H1 (cell line): ENCODE measurements around the gene E2F3. TPM values are rescaled to one million over a fixed set of nuclear protein-coding genes. Genes with fewer than 3 reads are reported as not detected.

ENCODE experiments used
- CTCF ChIA-PET: fragments of 300-600 bp; sonication (Branson Sonifier 250); formaldehyde crosslinking; loops from one replicate; lab custom pipeline; 2021; ENCODE audit not compliant: partially characterized antibody; lab: Charles Lee
- POLR2A ChIA-PET: fragments of 300-600 bp; sonication (Branson Sonifier 250); formaldehyde crosslinking; loops from one replicate; lab custom pipeline; 2021; ENCODE audit warnings: inconsistent platforms; ENCODE audit not compliant: partially characterized antibody; lab: Charles Lee
- DNase-seq, 2 experiments: peaks; one replicate each; pipeline versions ENCODE4 v3.0.0 to v3.0.0-alpha.2; 2010 to 2022; ENCODE audit warnings: low spot score in 2 of 2, low read depth in 1 of 2, mixed read lengths in 1 of 2
- FAIRE-seq: peaks from 2 replicates; lab custom pipeline; 2011; peaks lifted over from hg19 to GRCh38; lab: Jason Lieb, UNC
- H2AFZ ChIP-seq: 2 replicates; pipeline ENCODE4 v1.8.1; 2012; ENCODE audit warnings: low read length, inconsistent platforms
- H2AK5ac ChIP-seq: 2 replicates; pipeline ENCODE4 v1.6.1; 2013; ENCODE audit warnings: low read depth, low read length
- H2BK120ac ChIP-seq: replicated peaks from 2 replicates; pipeline ENCODE3; 2013; ENCODE audit warnings: low read depth, low read length, inconsistent platforms
- H2BK12ac ChIP-seq: 2 replicates; pipeline ENCODE4 v1.6.1; 2013; ENCODE audit warnings: low read depth, low read length
- H2BK15ac ChIP-seq: 2 replicates; pipeline ENCODE4 v1.6.1; 2013; ENCODE audit warnings: low read length
- H2BK20ac ChIP-seq: 2 replicates; pipeline ENCODE4 v1.6.1; 2013; ENCODE audit warnings: low read length
- H2BK5ac ChIP-seq: 2 replicates; pipeline ENCODE4 v1.6.1; 2013; ENCODE audit warnings: low read depth, low read length
- H3K14ac ChIP-seq: 2 replicates; pipeline ENCODE4 v1.6.1; 2013; ENCODE audit warnings: inconsistent platforms; ENCODE audit not compliant: insufficient read length
- H3K18ac ChIP-seq: 2 replicates; pipeline ENCODE4 v1.6.1; 2013; ENCODE audit warnings: low read length; ENCODE audit errors: extremely low read depth
- H3K23ac ChIP-seq: 2 replicates; pipeline ENCODE4 v1.6.1; 2013; ENCODE audit warnings: inconsistent platforms; ENCODE audit not compliant: insufficient read length
- H3K23me2 ChIP-seq: 2 replicates; pipeline ENCODE4 v1.6.1; 2013; ENCODE audit warnings: low read depth, low read length
- H3K27ac ChIP-seq: 2 replicates; pipeline ENCODE4 v1.6.1; 2011; ENCODE audit warnings: low read depth, low read length, inconsistent platforms
- H3K27me3 ChIP-seq, 4 experiments: replicated peaks in 1 of 4; 1 replicate in 1 of 4; 2 replicates in 3 of 4; pipeline versions ENCODE4 v1.6.1 to v1.8.1; 2011 to 2013; ENCODE audit warnings: low read length in 3 of 4, mild to moderate bottlenecking in 3 of 4, inconsistent platforms in 2 of 4, mixed read lengths in 2 of 4, moderate library complexity in 1 of 4; ENCODE audit not compliant: control insufficient read depth in 3 of 4, insufficient read depth in 3 of 4; ENCODE audit errors: extremely low read depth in 1 of 4
- H3K36me3 ChIP-seq, 4 experiments: 2 replicates each; pipeline versions ENCODE4 v1.6.1 to v1.8.1; 2011 to 2013; ENCODE audit warnings: mild to moderate bottlenecking in 4 of 4, low read length in 3 of 4, moderate library complexity in 2 of 4, control low read depth in 1 of 4, inconsistent platforms in 1 of 4; ENCODE audit not compliant: insufficient read depth in 4 of 4, control insufficient read depth in 2 of 4
- H3K4ac ChIP-seq: replicated peaks from 2 replicates; pipeline ENCODE3; 2013; ENCODE audit warnings: low read length, low read depth, mixed read lengths, inconsistent platforms; ENCODE audit not compliant: insufficient read length
- H3K4me1 ChIP-seq, 4 experiments: replicated peaks in 1 of 4; 1 replicate in 1 of 4; 2 replicates in 3 of 4; pipeline versions ENCODE4 v1.6.1 to v1.8.1; 2011 to 2013; ENCODE audit warnings: low read length in 3 of 4, inconsistent platforms in 2 of 4, mixed read lengths in 1 of 4; ENCODE audit not compliant: insufficient read depth in 4 of 4, control insufficient read depth in 3 of 4
- H3K4me2 ChIP-seq, 2 experiments: 2 replicates each; pipeline versions ENCODE4 v1.6.1 to v1.8.1; 2011 to 2013; ENCODE audit warnings: low read depth in 2 of 2, low read length in 2 of 2, control low read depth in 1 of 2, inconsistent platforms in 1 of 2, mild to moderate bottlenecking in 1 of 2; ENCODE audit not compliant: insufficient read depth in 1 of 2
- H3K4me3 ChIP-seq, 4 experiments: fragments of 200-600, 300-600 bp in 1 of 4; sonication (generic), shearing (Covaris generic), sonication (Bioruptor Twin) in 1 of 4; 2 replicates each; pipeline versions ENCODE4 v1.5.1 to v1.8.1; 2011 to 2016; ENCODE audit warnings: low read length in 4 of 4, low read depth in 3 of 4, control low read depth in 2 of 4, inconsistent platforms in 2 of 4, mild to moderate bottlenecking in 2 of 4, mixed read lengths in 1 of 4, moderate library complexity in 1 of 4; ENCODE audit not compliant: insufficient read depth in 2 of 4; ENCODE audit errors: extremely low read depth in 1 of 4
- H3K56ac ChIP-seq: replicated peaks from 2 replicates; pipeline ENCODE3; 2013; ENCODE audit warnings: low read depth, mild to moderate bottlenecking, mixed read lengths, low read length, inconsistent platforms; ENCODE audit not compliant: insufficient read length
- H3K79me1 ChIP-seq: 2 replicates; pipeline ENCODE4 v1.6.1; 2013; ENCODE audit warnings: low read depth, low read length, control low read depth
- H3K79me2 ChIP-seq, 2 experiments: 2 replicates each; pipeline versions ENCODE4 v1.6.1 to v1.8.1; 2012 to 2013; ENCODE audit warnings: low read length in 2 of 2, mild to moderate bottlenecking in 2 of 2, inconsistent platforms in 1 of 2; ENCODE audit not compliant: insufficient read depth in 2 of 2, control insufficient read depth in 1 of 2
- H3K9ac ChIP-seq, 4 experiments: replicated peaks in 1 of 4; 1 replicate in 1 of 4; 2 replicates in 3 of 4; pipeline versions ENCODE4 v1.6.1 to v1.8.1; 2011 to 2013; ENCODE audit warnings: low read depth in 3 of 4, low read length in 3 of 4, control low read depth in 2 of 4, mild to moderate bottlenecking in 2 of 4, moderate library complexity in 2 of 4, inconsistent platforms in 1 of 4; ENCODE audit errors: extremely low read depth in 1 of 4
- H3K9me3 ChIP-seq, 2 experiments: 2 replicates each; pipeline versions ENCODE4 v1.6.1 to v1.8.1; 2012 to 2013; ENCODE audit warnings: mild to moderate bottlenecking in 2 of 2, moderate library complexity in 2 of 2, control low read depth in 1 of 2, inconsistent platforms in 1 of 2, low read depth in 1 of 2, low read length in 1 of 2, mixed read lengths in 1 of 2; ENCODE audit not compliant: insufficient read depth in 2 of 2
- H4K20me1 ChIP-seq, 2 experiments: replicated peaks in 1 of 2; 2 replicates each; pipeline versions ENCODE3 to v1.8.1; 2011 to 2013; ENCODE audit warnings: inconsistent platforms in 2 of 2, low read length in 2 of 2, mild to moderate bottlenecking in 1 of 2; ENCODE audit not compliant: insufficient read depth in 2 of 2, control insufficient read depth in 1 of 2
- H4K5ac ChIP-seq: 2 replicates; pipeline ENCODE4 v1.6.1; 2013; ENCODE audit warnings: low read length, low read depth, mixed read lengths, inconsistent platforms; ENCODE audit not compliant: insufficient read length
- H4K8ac ChIP-seq: 2 replicates; pipeline ENCODE4 v1.8.0; 2013; ENCODE audit warnings: mild to moderate bottlenecking, moderate library complexity, low read length, inconsistent platforms; ENCODE audit not compliant: insufficient read depth; ENCODE audit errors: extremely low read depth
- H4K91ac ChIP-seq: replicated peaks from 2 replicates; pipeline ENCODE3; 2013; ENCODE audit warnings: low read length, mixed read lengths, inconsistent platforms; ENCODE audit not compliant: insufficient read length
- EZH2 ChIP-seq: fragments of 200-600 bp; sonication (generic); IDR thresholded peaks from 2 replicates; pipeline ENCODE4 v1.7.1; 2012; ENCODE audit warnings: low read depth, mild to moderate bottlenecking, moderate library complexity, low read length, inconsistent platforms; ENCODE audit not compliant: severe bottlenecking
- HDAC6 ChIP-seq: IDR thresholded peaks from one replicate; pipeline ENCODE4 v1.7.1; 2012; ENCODE audit warnings: low read depth, mild to moderate bottlenecking, inconsistent platforms, low read length, moderate library complexity
- MAFK ChIP-seq: IDR thresholded peaks from 2 replicates; pipeline ENCODE4 v1.6.1; 2012; ENCODE audit warnings: low read depth, mild to moderate bottlenecking, improper control_type of control experiment, low read length
- SIN3A ChIP-seq, 2 experiments: IDR thresholded peaks in 1 of 2; conservative IDR thresholded peaks in 1 of 2; 2 replicates each; pipeline ENCODE4 v1.6.1; 2011 to 2012; ENCODE audit warnings: low read length in 2 of 2, improper control_type of control experiment in 1 of 2, low read depth in 1 of 2, mild to moderate bottlenecking in 1 of 2
- WGBS, 2 experiments: shearing (Covaris generic) in 1 of 2; methylation state at CpG; one replicate each; pipeline versions ENCODE4 v1.1.6 to v1.1.7; 2013 to 2015; ENCODE audit warnings: low lambda C conversion rate in 2 of 2, mixed read lengths in 2 of 2, inconsistent platforms in 1 of 2, low coverage in 1 of 2, missing lambda C conversion rate in 1 of 2; ENCODE audit not compliant: insufficient replicate concordance in 2 of 2, insufficient coverage in 1 of 2, insufficient read length in 1 of 2; ENCODE audit errors: extremely low coverage in 1 of 2, missing lambda C conversion rate in 1 of 2; 5-methylcytosine and 5-hydroxymethylcytosine counted together
- polyA plus RNA-seq, 7 experiments: library from polyadenylated mRNA; depleted of rRNA in 3 of 7; stranded (reverse) in 5 of 7; unstranded in 2 of 7; fragments of >200 nt in 5 of 7; fragments of 200-250 nt in 2 of 7; gene quantifications; 1 replicate in 5 of 7; 2 replicates in 1 of 7; 4 replicates in 1 of 7; pipeline versions ENCODE4 v1.2.1 to v1.2.3, GENCODE V29; 2011 to 2013; ENCODE audit warnings: missing spikeins in 2 of 7, mixed read lengths in 2 of 7
- total RNA-seq: library from RNA; stranded (reverse); fragmentation: NEBNext Ultra II Directional; extraction: Animal tissue kit (Norgen Biotek cat#: 25700); gene quantifications from 2 replicates; pipeline ENCODE4 v1.2.1, GENCODE V29; 2021

The E2F3 gene
- total and polyA plus RNA-seq, 2 of the 8 experiments (the other 6 are each of a cell fraction or from before 2014, with no cell fraction given) = 14.9 to 42.2 TPM

- Histone ChIP-seq H3K23me2 (no peaks in the 10 kb centered on the region), H2BK20ac (no peak overlapping the region), H3K79me2 (peaks cover 0 to 79% of the 10 kb centered on the region in 2 experiments; a peak in 2 of 4 replicates), H4K8ac (no peak overlapping the region), H3K14ac (no peak overlapping the region), H3K4me1 (peaks cover 3 to 21% (median 15%) of the 10 kb centered on the region in 4 experiments; a peak in 5 of 7 replicates), H3K9me3 (no peaks in the 10 kb centered on the region), H3K18ac (no peak overlapping the region), H3K79me1 (peaks cover 5% of the 10 kb centered on the region), H3K9ac (no peak overlapping the region), H4K91ac (no peak overlapping the region), H3K27ac (no peak overlapping the region), H3K23ac (no peak overlapping the region), H3K36me3 (peaks cover 0 to 5% (median 0%) of the 10 kb centered on the region in 4 experiments; a peak in 2 of 8 replicates), H3K4me3 (no peak overlapping the region), H4K20me1 (peaks cover 2% of the 10 kb centered on the region in 2 experiments), H3K4ac (no peak overlapping the region), H3K4me2 (no peak overlapping the region), H2AFZ (no peak overlapping the region), H3K27me3 (no peaks in the 10 kb centered on the region), H2BK120ac (no peak overlapping the region), H2BK15ac (no peak overlapping the region), H2AK5ac (no peak overlapping the region), H4K5ac (no peak overlapping the region), H2BK12ac (no peak overlapping the region), H3K56ac (no peak overlapping the region), H2BK5ac (peak overlapping the region; percentile 67; the same call in 1 of the 2 replicates)
- FAIRE-seq = no peak
- POLR2A ChIA-PET = interaction anchor here (1.4 kb wide), 1 partner anchor 8 kb away, joined by 6 read pairs; no protein-coding TSS in a partner anchor
- no peak for TF ChIP-seq HDAC6
- TF ChIP-seq MAFK = peak; percentile 59; the same call in 1 of the 2 replicates
- TF ChIP-seq EZH2 = no peak
- TF ChIP-seq SIN3A (conservative IDR thresholded peaks at IDR 0.05 in 1 of 2, IDR thresholded peaks at IDR 0.05 in 1 of 2; ENCODE audit: low read depth in 1 of 2, low read length in 2 of 2) = no peak
- DNase-seq = no peak
- CTCF ChIA-PET = interaction anchor here (1.0 to 1.2 kb wide), 3 partner anchors 16 to 60 kb away, joined by 3 to 4 read pairs (median 4); no protein-coding TSS in a partner anchor
- WGBS, 2 experiments = 93% methylated on average over 5 of the region's 5 CpGs; no CpG with 5 or more reads in 1 of the 2 experiments
Observed at GRCh38 chr6:20463396-20463795, 61.7 kb downstream of the E2F3 start.
